ENCODE measurements around the gene FLRT3.

GRCh38 chr20:14304472-14304871 lies 32.9 kb downstream of the FLRT3 start:
- no peak for TF ChIP-seq CTCF (IDR thresholded peaks at IDR 0.05)
- no peak for TF ChIP-seq POLR2A (IDR thresholded peaks at IDR 0.05)
- no peak for TF ChIP-seq EP300 (IDR thresholded peaks at IDR 0.05; ENCODE audit: low read depth)
- no peak for TF ChIP-seq POLR2AphosphoS5 (IDR thresholded peaks at IDR 0.05)

All from transverse colon (tissue), 4 donors.